ENCODE data around the gene PRKG1. TPM values are rescaled to one million over a fixed set of nuclear protein-coding genes. Genes with fewer than 3 reads are reported as not detected.

The PRKG1 gene
- total and polyA plus RNA-seq, 2 donors from 2014 or later = 3.6 to 14.8 TPM

- H3K4me1 ChIP-seq (ENCODE audit: control insufficient read depth in 2 of 3, insufficient read depth in 2 of 3, low read depth in 1 of 3, low read length in 3 of 3) = no peaks in the 10 kb centered on the region
- no peaks in the 10 kb centered on the region for H3K9me3 ChIP-seq (ENCODE audit: control insufficient read depth in 2 of 3, insufficient read depth in 1 of 3, low read length in 3 of 3)
- TF ChIP-seq, protein P1, sequence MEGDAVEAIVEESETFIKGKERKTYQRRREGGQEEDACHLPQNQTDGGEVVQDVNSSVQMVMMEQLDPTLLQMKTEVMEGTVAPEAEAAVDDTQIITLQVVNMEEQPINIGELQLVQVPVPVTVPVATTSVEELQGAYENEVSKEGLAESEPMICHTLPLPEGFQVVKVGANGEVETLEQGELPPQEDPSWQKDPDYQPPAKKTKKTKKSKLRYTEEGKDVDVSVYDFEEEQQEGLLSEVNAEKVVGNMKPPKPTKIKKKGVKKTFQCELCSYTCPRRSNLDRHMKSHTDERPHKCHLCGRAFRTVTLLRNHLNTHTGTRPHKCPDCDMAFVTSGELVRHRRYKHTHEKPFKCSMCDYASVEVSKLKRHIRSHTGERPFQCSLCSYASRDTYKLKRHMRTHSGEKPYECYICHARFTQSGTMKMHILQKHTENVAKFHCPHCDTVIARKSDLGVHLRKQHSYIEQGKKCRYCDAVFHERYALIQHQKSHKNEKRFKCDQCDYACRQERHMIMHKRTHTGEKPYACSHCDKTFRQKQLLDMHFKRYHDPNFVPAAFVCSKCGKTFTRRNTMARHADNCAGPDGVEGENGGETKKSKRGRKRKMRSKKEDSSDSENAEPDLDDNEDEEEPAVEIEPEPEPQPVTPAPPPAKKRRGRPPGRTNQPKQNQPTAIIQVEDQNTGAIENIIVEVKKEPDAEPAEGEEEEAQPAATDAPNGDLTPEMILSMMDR (IDR thresholded peaks at IDR 0.05; ENCODE audit: borderline replicate concordance, extremely low read depth, insufficient read depth) = no peak
- H3K9ac ChIP-seq (ENCODE audit: low read length in 3 of 3) = no peak overlapping the region
- FAIRE-seq (no peak), DNase-seq (no peak)
- intact Hi-C loops (cut with DNase I) = no loop called here
- no peak overlapping the region for H3K4me3 ChIP-seq (ENCODE audit: low read length in 3 of 3)
- no peaks in the 10 kb centered on the region for H3K27me3 ChIP-seq (ENCODE audit: control insufficient read depth, insufficient read depth, low read length)
- no peak overlapping the region for H3K27ac ChIP-seq (ENCODE audit: low read depth in 2 of 2, low read length in 2 of 2)
- no peaks in the 10 kb centered on the region for H3K36me3 ChIP-seq (ENCODE audit: control insufficient read depth in 2 of 3, insufficient read depth in 3 of 3, low read length in 3 of 3)
These were observed 906.5 kb downstream of the PRKG1 start for GRCh38 chr10:51980752-51981151.

GRCh38 chr10:51981731-51982130, 907.4 kb downstream of the PRKG1 start:
- H3K9me3 ChIP-seq (ENCODE audit: control insufficient read depth in 2 of 3, insufficient read depth in 1 of 3, low read length in 3 of 3) = no peaks in the 10 kb centered on the region
- intact Hi-C loops (cut with DNase I) = no loop called here
- H3K27me3 ChIP-seq (ENCODE audit: control insufficient read depth, insufficient read depth, low read length) = no peaks in the 10 kb centered on the region
- H3K36me3 ChIP-seq (ENCODE audit: control insufficient read depth in 2 of 3, insufficient read depth in 3 of 3, low read length in 3 of 3) = no peaks in the 10 kb centered on the region
- H3K4me1 ChIP-seq (ENCODE audit: control insufficient read depth in 2 of 3, insufficient read depth in 2 of 3, low read depth in 1 of 3, low read length in 3 of 3) = no peaks in the 10 kb centered on the region
- DNase-seq (no peak), FAIRE-seq (no peak)
- H3K27ac ChIP-seq (ENCODE audit: low read depth in 2 of 2, low read length in 2 of 2) = no peak overlapping the region
- no peak overlapping the region for H3K4me3 ChIP-seq (ENCODE audit: low read length in 3 of 3)
- TF ChIP-seq, protein P1 (IDR thresholded peaks at IDR 0.05; ENCODE audit: borderline replicate concordance, extremely low read depth, insufficient read depth) = no peak
- H3K9ac ChIP-seq (ENCODE audit: low read length in 3 of 3) = no peak overlapping the region

- Histone ChIP-seq H3K36me3 (ENCODE audit: control insufficient read depth in 2 of 3, insufficient read depth in 3 of 3, low read length in 3 of 3) (no peaks in the 10 kb centered on the region), H3K27me3 (ENCODE audit: control insufficient read depth, insufficient read depth, low read length) (no peaks in the 10 kb centered on the region), H3K9me3 (ENCODE audit: control insufficient read depth in 2 of 3, insufficient read depth in 1 of 3, low read length in 3 of 3) (no peaks in the 10 kb centered on the region), H3K4me3 (ENCODE audit: low read length in 3 of 3) (no peak overlapping the region), H3K9ac (ENCODE audit: low read length in 3 of 3) (no peak overlapping the region), H3K4me1 (ENCODE audit: control insufficient read depth in 2 of 3, insufficient read depth in 2 of 3, low read depth in 1 of 3, low read length in 3 of 3) (no peaks in the 10 kb centered on the region), H3K27ac (ENCODE audit: low read depth in 2 of 2, low read length in 2 of 2) (no peak overlapping the region)
- FAIRE-seq (no peak), DNase-seq (peak in 1 of 5 donors; percentile 34)
- intact Hi-C loops (cut with DNase I) = no loop called here
- TF ChIP-seq, protein P1 (IDR thresholded peaks at IDR 0.05; ENCODE audit: borderline replicate concordance, extremely low read depth, insufficient read depth) = no peak
These were observed 909.2 kb downstream of the PRKG1 start for GRCh38 chr10:51983481-51983880.

- no peak overlapping the region for H3K27ac ChIP-seq (ENCODE audit: low read depth in 2 of 2, low read length in 2 of 2)
- no peaks in the 10 kb centered on the region for H3K27me3 ChIP-seq (ENCODE audit: control insufficient read depth, insufficient read depth, low read length)
- TF ChIP-seq, protein P1 (IDR thresholded peaks at IDR 0.05; ENCODE audit: borderline replicate concordance, extremely low read depth, insufficient read depth) = no peak
- DNase-seq (peak in 1 of 5 donors; percentile 3), FAIRE-seq (no peak)
- no peak overlapping the region for H3K9ac ChIP-seq (ENCODE audit: low read length in 3 of 3)
- intact Hi-C loops (cut with DNase I) = no loop called here
- no peak overlapping the region for H3K4me3 ChIP-seq (ENCODE audit: low read length in 3 of 3)
- no peaks in the 10 kb centered on the region for H3K9me3 ChIP-seq (ENCODE audit: control insufficient read depth in 2 of 3, insufficient read depth in 1 of 3, low read length in 3 of 3)
- H3K36me3 ChIP-seq (ENCODE audit: control insufficient read depth in 2 of 3, insufficient read depth in 3 of 3, low read length in 3 of 3) = no peaks in the 10 kb centered on the region
- no peaks in the 10 kb centered on the region for H3K4me1 ChIP-seq (ENCODE audit: control insufficient read depth in 2 of 3, insufficient read depth in 2 of 3, low read depth in 1 of 3, low read length in 3 of 3)
These were observed 911.0 kb downstream of the PRKG1 start for GRCh38 chr10:51985336-51985735.
